H1 (cell line): ENCODE results near the gene SLCO4A1. TPM values are rescaled to one million over a fixed set of nuclear protein-coding genes. Genes with fewer than 3 reads are reported as not detected.

Experiments used
- CTCF ChIA-PET: fragments of 300-600 bp; sonication (Branson Sonifier 250); formaldehyde crosslinking; loops from one replicate; lab custom pipeline; 2021; ENCODE audit not compliant: partially characterized antibody; lab: Charles Lee
- POLR2A ChIA-PET: fragments of 300-600 bp; sonication (Branson Sonifier 250); formaldehyde crosslinking; loops from one replicate; lab custom pipeline; 2021; ENCODE audit warnings: inconsistent platforms; ENCODE audit not compliant: partially characterized antibody; lab: Charles Lee
- DNase-seq, 2 experiments: peaks; one replicate each; pipeline versions ENCODE4 v3.0.0 to v3.0.0-alpha.2; 2010 to 2022; ENCODE audit warnings: low spot score in 2 of 2, low read depth in 1 of 2, mixed read lengths in 1 of 2
- FAIRE-seq: peaks from 2 replicates; lab custom pipeline; 2011; peaks lifted over from hg19 to GRCh38; lab: Jason Lieb, UNC
- H2AFZ ChIP-seq: 2 replicates; pipeline ENCODE4 v1.8.1; 2012; ENCODE audit warnings: low read length, inconsistent platforms
- H2AK5ac ChIP-seq: 2 replicates; pipeline ENCODE4 v1.6.1; 2013; ENCODE audit warnings: low read depth, low read length
- H2BK120ac ChIP-seq: replicated peaks from 2 replicates; pipeline ENCODE3; 2013; ENCODE audit warnings: low read depth, low read length, inconsistent platforms
- H2BK12ac ChIP-seq: 2 replicates; pipeline ENCODE4 v1.6.1; 2013; ENCODE audit warnings: low read depth, low read length
- H2BK15ac ChIP-seq: 2 replicates; pipeline ENCODE4 v1.6.1; 2013; ENCODE audit warnings: low read length
- H2BK20ac ChIP-seq: 2 replicates; pipeline ENCODE4 v1.6.1; 2013; ENCODE audit warnings: low read length
- H2BK5ac ChIP-seq: 2 replicates; pipeline ENCODE4 v1.6.1; 2013; ENCODE audit warnings: low read depth, low read length
- H3K14ac ChIP-seq: 2 replicates; pipeline ENCODE4 v1.6.1; 2013; ENCODE audit warnings: inconsistent platforms; ENCODE audit not compliant: insufficient read length
- H3K18ac ChIP-seq: 2 replicates; pipeline ENCODE4 v1.6.1; 2013; ENCODE audit warnings: low read length; ENCODE audit errors: extremely low read depth
- H3K23ac ChIP-seq: 2 replicates; pipeline ENCODE4 v1.6.1; 2013; ENCODE audit warnings: inconsistent platforms; ENCODE audit not compliant: insufficient read length
- H3K23me2 ChIP-seq: 2 replicates; pipeline ENCODE4 v1.6.1; 2013; ENCODE audit warnings: low read depth, low read length
- H3K27ac ChIP-seq: 2 replicates; pipeline ENCODE4 v1.6.1; 2011; ENCODE audit warnings: low read depth, low read length, inconsistent platforms
- H3K27me3 ChIP-seq, 4 experiments: replicated peaks in 1 of 4; 1 replicate in 1 of 4; 2 replicates in 3 of 4; pipeline versions ENCODE4 v1.6.1 to v1.8.1; 2011 to 2013; ENCODE audit warnings: low read length in 3 of 4, mild to moderate bottlenecking in 3 of 4, inconsistent platforms in 2 of 4, mixed read lengths in 2 of 4, moderate library complexity in 1 of 4; ENCODE audit not compliant: control insufficient read depth in 3 of 4, insufficient read depth in 3 of 4; ENCODE audit errors: extremely low read depth in 1 of 4
- H3K36me3 ChIP-seq, 4 experiments: 2 replicates each; pipeline versions ENCODE4 v1.6.1 to v1.8.1; 2011 to 2013; ENCODE audit warnings: mild to moderate bottlenecking in 4 of 4, low read length in 3 of 4, moderate library complexity in 2 of 4, control low read depth in 1 of 4, inconsistent platforms in 1 of 4; ENCODE audit not compliant: insufficient read depth in 4 of 4, control insufficient read depth in 2 of 4
- H3K4ac ChIP-seq: replicated peaks from 2 replicates; pipeline ENCODE3; 2013; ENCODE audit warnings: low read length, low read depth, mixed read lengths, inconsistent platforms; ENCODE audit not compliant: insufficient read length
- H3K4me1 ChIP-seq, 4 experiments: replicated peaks in 1 of 4; 1 replicate in 1 of 4; 2 replicates in 3 of 4; pipeline versions ENCODE4 v1.6.1 to v1.8.1; 2011 to 2013; ENCODE audit warnings: low read length in 3 of 4, inconsistent platforms in 2 of 4, mixed read lengths in 1 of 4; ENCODE audit not compliant: insufficient read depth in 4 of 4, control insufficient read depth in 3 of 4
- H3K4me2 ChIP-seq, 2 experiments: 2 replicates each; pipeline versions ENCODE4 v1.6.1 to v1.8.1; 2011 to 2013; ENCODE audit warnings: low read depth in 2 of 2, low read length in 2 of 2, control low read depth in 1 of 2, inconsistent platforms in 1 of 2, mild to moderate bottlenecking in 1 of 2; ENCODE audit not compliant: insufficient read depth in 1 of 2
- H3K4me3 ChIP-seq, 4 experiments: fragments of 200-600, 300-600 bp in 1 of 4; sonication (generic), shearing (Covaris generic), sonication (Bioruptor Twin) in 1 of 4; 2 replicates each; pipeline versions ENCODE4 v1.5.1 to v1.8.1; 2011 to 2016; ENCODE audit warnings: low read length in 4 of 4, low read depth in 3 of 4, control low read depth in 2 of 4, inconsistent platforms in 2 of 4, mild to moderate bottlenecking in 2 of 4, mixed read lengths in 1 of 4, moderate library complexity in 1 of 4; ENCODE audit not compliant: insufficient read depth in 2 of 4; ENCODE audit errors: extremely low read depth in 1 of 4
- H3K56ac ChIP-seq: replicated peaks from 2 replicates; pipeline ENCODE3; 2013; ENCODE audit warnings: low read depth, mild to moderate bottlenecking, mixed read lengths, low read length, inconsistent platforms; ENCODE audit not compliant: insufficient read length
- H3K79me1 ChIP-seq: 2 replicates; pipeline ENCODE4 v1.6.1; 2013; ENCODE audit warnings: low read depth, low read length, control low read depth
- H3K79me2 ChIP-seq, 2 experiments: 2 replicates each; pipeline versions ENCODE4 v1.6.1 to v1.8.1; 2012 to 2013; ENCODE audit warnings: low read length in 2 of 2, mild to moderate bottlenecking in 2 of 2, inconsistent platforms in 1 of 2; ENCODE audit not compliant: insufficient read depth in 2 of 2, control insufficient read depth in 1 of 2
- H3K9ac ChIP-seq, 4 experiments: replicated peaks in 1 of 4; 1 replicate in 1 of 4; 2 replicates in 3 of 4; pipeline versions ENCODE4 v1.6.1 to v1.8.1; 2011 to 2013; ENCODE audit warnings: low read depth in 3 of 4, low read length in 3 of 4, control low read depth in 2 of 4, mild to moderate bottlenecking in 2 of 4, moderate library complexity in 2 of 4, inconsistent platforms in 1 of 4; ENCODE audit errors: extremely low read depth in 1 of 4
- H3K9me3 ChIP-seq, 2 experiments: 2 replicates each; pipeline versions ENCODE4 v1.6.1 to v1.8.1; 2012 to 2013; ENCODE audit warnings: mild to moderate bottlenecking in 2 of 2, moderate library complexity in 2 of 2, control low read depth in 1 of 2, inconsistent platforms in 1 of 2, low read depth in 1 of 2, low read length in 1 of 2, mixed read lengths in 1 of 2; ENCODE audit not compliant: insufficient read depth in 2 of 2
- H4K20me1 ChIP-seq, 2 experiments: replicated peaks in 1 of 2; 2 replicates each; pipeline versions ENCODE3 to v1.8.1; 2011 to 2013; ENCODE audit warnings: inconsistent platforms in 2 of 2, low read length in 2 of 2, mild to moderate bottlenecking in 1 of 2; ENCODE audit not compliant: insufficient read depth in 2 of 2, control insufficient read depth in 1 of 2
- H4K5ac ChIP-seq: 2 replicates; pipeline ENCODE4 v1.6.1; 2013; ENCODE audit warnings: low read length, low read depth, mixed read lengths, inconsistent platforms; ENCODE audit not compliant: insufficient read length
- H4K8ac ChIP-seq: 2 replicates; pipeline ENCODE4 v1.8.0; 2013; ENCODE audit warnings: mild to moderate bottlenecking, moderate library complexity, low read length, inconsistent platforms; ENCODE audit not compliant: insufficient read depth; ENCODE audit errors: extremely low read depth
- H4K91ac ChIP-seq: replicated peaks from 2 replicates; pipeline ENCODE3; 2013; ENCODE audit warnings: low read length, mixed read lengths, inconsistent platforms; ENCODE audit not compliant: insufficient read length
- BACH1 ChIP-seq: IDR thresholded peaks from 2 replicates; pipeline ENCODE4 v1.6.1; 2012; ENCODE audit warnings: low read length, improper control_type of control experiment
- CBX5 ChIP-seq: fragments of 300-800, 300-1000 bp; sonication (generic); IDR thresholded peaks from 2 replicates; pipeline ENCODE4 v1.7.1; 2016; ENCODE audit warnings: antibody characterized with exemption, low read length, low read depth
- E2F6 ChIP-seq: IDR thresholded peaks from 2 replicates; pipeline ENCODE4 v1.6.1; 2012; ENCODE audit warnings: inconsistent platforms
- EGR1 ChIP-seq: IDR thresholded peaks from 2 replicates; pipeline ENCODE4 v1.6.1; 2011; ENCODE audit warnings: low read depth, low read length, borderline replicate concordance
- JUN ChIP-seq: IDR thresholded peaks from 2 replicates; pipeline ENCODE4 v1.6.1; 2011; ENCODE audit warnings: low read depth, mild to moderate bottlenecking, improper control_type of control experiment, low read length
- KDM4A ChIP-seq: IDR thresholded peaks from one replicate; pipeline ENCODE4 v1.7.1; 2012; ENCODE audit warnings: low read depth, mild to moderate bottlenecking, moderate library complexity, low read length, inconsistent platforms; ENCODE audit not compliant: severe bottlenecking
- NANOG ChIP-seq: IDR thresholded peaks from 2 replicates; pipeline ENCODE4 v1.6.1; 2011; ENCODE audit warnings: low read length, low read depth, mild to moderate bottlenecking, inconsistent platforms; ENCODE audit not compliant: insufficient read depth, poor library complexity, severe bottlenecking
- SP1 ChIP-seq: IDR thresholded peaks from 2 replicates; pipeline ENCODE4 v1.6.1; 2011; ENCODE audit warnings: low read depth, low read length
- YY1 ChIP-seq: IDR thresholded peaks from 2 replicates; pipeline ENCODE4 v1.6.1; 2011; ENCODE audit warnings: low read depth, mild to moderate bottlenecking, low read length
- ZNF274 ChIP-seq: IDR thresholded peaks from 2 replicates; pipeline ENCODE4 v1.7.0; 2012; ENCODE audit warnings: low read length, borderline replicate concordance; ENCODE audit errors: extremely low read depth
- WGBS, 2 experiments: shearing (Covaris generic) in 1 of 2; methylation state at CpG; one replicate each; pipeline versions ENCODE4 v1.1.6 to v1.1.7; 2013 to 2015; ENCODE audit warnings: low lambda C conversion rate in 2 of 2, mixed read lengths in 2 of 2, inconsistent platforms in 1 of 2, low coverage in 1 of 2, missing lambda C conversion rate in 1 of 2; ENCODE audit not compliant: insufficient replicate concordance in 2 of 2, insufficient coverage in 1 of 2, insufficient read length in 1 of 2; ENCODE audit errors: extremely low coverage in 1 of 2, missing lambda C conversion rate in 1 of 2; 5-methylcytosine and 5-hydroxymethylcytosine counted together
- polyA plus RNA-seq, 7 experiments: library from polyadenylated mRNA; depleted of rRNA in 3 of 7; stranded (reverse) in 5 of 7; unstranded in 2 of 7; fragments of >200 nt in 5 of 7; fragments of 200-250 nt in 2 of 7; gene quantifications; 1 replicate in 5 of 7; 2 replicates in 1 of 7; 4 replicates in 1 of 7; pipeline versions ENCODE4 v1.2.1 to v1.2.3, GENCODE V29; 2011 to 2013; ENCODE audit warnings: missing spikeins in 2 of 7, mixed read lengths in 2 of 7
- total RNA-seq: library from RNA; stranded (reverse); fragmentation: NEBNext Ultra II Directional; extraction: Animal tissue kit (Norgen Biotek cat#: 25700); gene quantifications from 2 replicates; pipeline ENCODE4 v1.2.1, GENCODE V29; 2021
- TF ChIP-seq, protein P1 (sequence below): IDR thresholded peaks from 2 replicates; pipeline ENCODE4 v1.6.1; 2011; ENCODE audit warnings: low read depth, mild to moderate bottlenecking, low read length; ENCODE audit not compliant: insufficient read depth

Gene SLCO4A1
- total and polyA plus RNA-seq, 2 of the 8 experiments (the other 6 are each of a cell fraction or from before 2014, with no cell fraction given): 10.5 to 18.5 TPM

DNA sequence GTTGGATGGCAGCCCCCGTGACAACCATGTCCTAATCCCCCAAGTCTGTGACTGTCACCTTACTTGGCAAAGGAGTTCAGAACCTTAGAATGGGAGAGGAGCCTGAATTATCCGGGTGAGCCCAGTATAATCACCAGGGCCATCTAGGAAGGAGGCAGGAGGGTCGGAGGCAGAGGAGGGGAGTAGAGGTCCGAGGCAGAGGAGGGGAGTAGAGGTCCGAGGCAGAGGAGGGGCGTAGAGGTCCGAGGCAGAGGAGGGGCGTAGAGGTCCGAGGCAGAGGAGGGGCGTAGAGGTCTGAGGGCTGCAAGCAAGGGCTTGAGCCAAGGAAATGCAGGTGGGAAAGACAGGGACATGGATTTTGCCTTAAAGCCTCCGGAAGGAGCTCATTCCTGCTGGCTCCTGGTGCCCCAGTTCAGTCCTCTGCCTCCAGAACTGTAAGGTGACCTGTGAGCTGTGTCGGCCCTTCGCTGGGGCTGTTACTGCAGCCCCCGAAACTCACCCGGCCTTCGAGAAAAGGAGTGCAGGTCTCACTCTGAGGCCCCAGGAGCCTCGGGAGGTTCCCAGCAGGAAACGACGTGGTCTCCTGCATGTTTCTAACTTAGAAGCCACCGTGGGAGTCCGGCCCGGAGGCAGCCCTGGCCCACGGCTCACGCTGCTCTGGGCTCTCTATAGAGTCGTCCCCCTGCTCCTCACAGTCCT is 20.0 kb upstream of the SLCO4A1 start:
- Histone ChIP-seq H3K9me3 (no peaks in the 10 kb centered on the region), H4K5ac (no peak overlapping the region), H3K27me3 (no peaks in the 10 kb centered on the region; a peak in 1 of 7 replicates), H3K4me1 (peaks cover 0 to 25% (median 16%) of the 10 kb centered on the region in 4 experiments; a peak in 6 of 7 replicates), H3K79me2 (no peaks in the 10 kb centered on the region), H3K4ac (no peak overlapping the region), H3K23me2 (peaks cover 3% of the 10 kb centered on the region; the same call in 1 of the 2 replicates), H2BK12ac (peak overlapping the region; percentile 98; the same call in 1 of the 2 replicates), H2BK20ac (peak overlapping the region; percentile 80; the same call in 1 of the 2 replicates), H2AK5ac (peak overlapping the region; percentile 90; the same call in 1 of the 2 replicates), H3K14ac (no peak overlapping the region), H3K23ac (no peak overlapping the region), H2BK15ac (no peak overlapping the region; the same call in 1 of the 2 replicates), H2BK120ac (no peak overlapping the region), H3K4me2 (no peak overlapping the region), H3K4me3 (no peak overlapping the region), H2BK5ac (no peak overlapping the region; the same call in 1 of the 2 replicates), H3K36me3 (no peaks in the 10 kb centered on the region), H3K18ac (peak overlapping the region; percentile 48; the same call in 1 of the 2 replicates), H4K20me1 (peaks cover under 1 to 2% of the 10 kb centered on the region in 2 experiments), H3K9ac (no peak overlapping the region), H4K91ac (no peak overlapping the region), H3K79me1 (no peaks in the 10 kb centered on the region; the same call in 1 of the 2 replicates), H3K56ac (no peak overlapping the region), H3K27ac (no peak overlapping the region), H2AFZ (no peak overlapping the region), H4K8ac (peak overlapping the region; percentile 59; the same call in 1 of the 2 replicates)
- no peak for FAIRE-seq
- 89% methylated on average over 25 of the region's 25 CpGs; no CpG with 5 or more reads in 1 of the 2 experiments for WGBS, 2 experiments
- ChIA-PET POLR2A (interaction anchor here (2.1 kb wide), 1 partner anchor 11 kb away, joined by 7 read pairs; no protein-coding TSS in a partner anchor), CTCF (interaction anchor here (0.6 to 2.4 kb wide), 4 partner anchors 12 to 186 kb away, joined by 3 to 8 read pairs (median 4); no protein-coding TSS in a partner anchor)
- DNase-seq: no peak
- TF ChIP-seq CBX5: no peak
- no peak for TF ChIP-seq KDM4A
- TF ChIP-seq BACH1: no peak
- TF ChIP-seq NANOG: no peak
- TF ChIP-seq E2F6: no peak
- TF ChIP-seq ZNF274: no peak
- no peak for TF ChIP-seq JUN
- no peak for TF ChIP-seq SP1
- TF ChIP-seq, protein P1, sequence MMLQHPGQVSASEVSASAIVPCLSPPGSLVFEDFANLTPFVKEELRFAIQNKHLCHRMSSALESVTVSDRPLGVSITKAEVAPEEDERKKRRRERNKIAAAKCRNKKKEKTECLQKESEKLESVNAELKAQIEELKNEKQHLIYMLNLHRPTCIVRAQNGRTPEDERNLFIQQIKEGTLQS: no peak
- no peak for TF ChIP-seq YY1
- no peak for TF ChIP-seq EGR1
